HG03439 (cell line): ENCODE data around the gene ESRRA.

Experiments used
- ATAC-seq: cut with Tn5 transposase; IDR thresholded peaks from one replicate; pipeline ENCODE4 v1.9.1; 2021; ENCODE audit warnings: mild to moderate bottlenecking, moderate library complexity; ENCODE audit not compliant: unreplicated experiment

ESRRA gene

GRCh38 chr11:64361659-64362058 lies 56.3 kb downstream of the ESRRA start:
- no peak for ATAC-seq

- no peak for ATAC-seq
These were observed 57.0 kb downstream of the ESRRA start for GRCh38 chr11:64362339-64362738.

- ATAC-seq, result no peak
These were observed 59.1 kb downstream of the ESRRA start for GRCh38 chr11:64364435-64364834.

- no peak for ATAC-seq
These were observed 59.6 kb downstream of the ESRRA start for GRCh38 chr11:64364911-64365310.
